Natural killer cell (primary cell): Measurements from ENCODE around the gene ZNF74. TPM values are rescaled to one million over a fixed set of nuclear protein-coding genes. Genes with fewer than 3 reads are reported as not detected.

ENCODE experiments used
- ATAC-seq, 3 donors: fragments of 150-1000 bp in 2 of 3; fragments of 200-7000 bp in 1 of 3; cut with Tn5 transposase; 1 replicate in 1 of 3; 2 replicates in 2 of 3; pipeline ENCODE4 v1.10.0; 2021; ENCODE audit warnings: mild to moderate bottlenecking in 2 of 3, moderate library complexity in 2 of 3
- DNase-seq, 2 donors: peaks; one replicate each; pipeline versions ENCODE4 v3.0.0 to v3.0.0-alpha.2; 2013 to 2021; ENCODE audit warnings: mixed read lengths in 1 of 2
- H3K27ac ChIP-seq: one replicate; pipeline ENCODE4 v1.5.1; 2013; ENCODE audit warnings: mild to moderate bottlenecking, low read length
- H3K27me3 ChIP-seq: one replicate; pipeline ENCODE4 v1.6.1; 2013; ENCODE audit warnings: low read length; ENCODE audit not compliant: control insufficient read depth, insufficient read depth
- H3K36me3 ChIP-seq: one replicate; pipeline ENCODE4 v1.6.1; 2013; ENCODE audit warnings: low read length; ENCODE audit not compliant: control insufficient read depth, insufficient read depth
- H3K4me1 ChIP-seq: one replicate; pipeline ENCODE4 v1.6.1; 2013; ENCODE audit warnings: low read length; ENCODE audit not compliant: control insufficient read depth, insufficient read depth
- H3K4me3 ChIP-seq: one replicate; pipeline ENCODE4 v1.5.1; 2013; ENCODE audit warnings: low read length
- H3K9me3 ChIP-seq: one replicate; pipeline ENCODE4 v1.6.1; 2013; ENCODE audit warnings: low read length; ENCODE audit not compliant: control insufficient read depth, insufficient read depth
- H3K27ac Mint-ChIP-seq, 2 donors: one replicate each; pipeline ENCODE4 v1.8.0; 2022; ENCODE audit warnings: mild to moderate bottlenecking in 2 of 2, mixed read lengths in 2 of 2, moderate library complexity in 1 of 2
- H3K27me3 Mint-ChIP-seq, 2 donors: one replicate each; pipeline ENCODE4 v1.8.0; 2022; ENCODE audit warnings: low read depth in 2 of 2, mixed read lengths in 2 of 2
- H3K36me3 Mint-ChIP-seq: one replicate; pipeline ENCODE4 v1.8.0; 2022; ENCODE audit warnings: mixed read lengths
- H3K4me1 Mint-ChIP-seq, 2 donors: one replicate each; pipeline ENCODE4 v1.8.0; 2022; ENCODE audit warnings: mixed read lengths in 2 of 2
- H3K4me3 Mint-ChIP-seq: one replicate; pipeline ENCODE4 v1.8.0; 2022; ENCODE audit warnings: mild to moderate bottlenecking, moderate library complexity, mixed read lengths
- H3K9me3 Mint-ChIP-seq, 2 donors: one replicate each; pipeline ENCODE4 v1.8.0; 2022; ENCODE audit warnings: mixed read lengths in 2 of 2
- WGBS: methylation state at CpG from one replicate; pipeline ENCODE4 v1.1.7; 2013; ENCODE audit warnings: missing lambda C conversion rate; ENCODE audit not compliant: insufficient coverage; 5-methylcytosine and 5-hydroxymethylcytosine counted together
- intact Hi-C: fragments of 100-400 bp; cut with micrococcal nuclease; formaldehyde crosslinking; loops from one replicate; pipeline ENCODE4 v1.14.2; 2022
- total RNA-seq, 4 donors: library from RNA; stranded (reverse); fragments of 120-200 nt in 1 of 4; gene quantifications; one replicate each; pipeline versions ENCODE4 v1.2.3 to v1.2.4, GENCODE V29; 2013 to 2022
- TF ChIP-seq, protein P1 (sequence below): fragments of 200-600 bp; IDR thresholded peaks from one replicate; pipeline ENCODE4 v1.8.0; 2022; ENCODE audit warnings: antibody characterized with exemption

Gene ZNF74
- total RNA-seq, 3 donors from 2014 or later (not counting 1 experiment from before 2014, with no cell fraction given): 7.7 to 18.2 (median 10.4) TPM

DNA sequence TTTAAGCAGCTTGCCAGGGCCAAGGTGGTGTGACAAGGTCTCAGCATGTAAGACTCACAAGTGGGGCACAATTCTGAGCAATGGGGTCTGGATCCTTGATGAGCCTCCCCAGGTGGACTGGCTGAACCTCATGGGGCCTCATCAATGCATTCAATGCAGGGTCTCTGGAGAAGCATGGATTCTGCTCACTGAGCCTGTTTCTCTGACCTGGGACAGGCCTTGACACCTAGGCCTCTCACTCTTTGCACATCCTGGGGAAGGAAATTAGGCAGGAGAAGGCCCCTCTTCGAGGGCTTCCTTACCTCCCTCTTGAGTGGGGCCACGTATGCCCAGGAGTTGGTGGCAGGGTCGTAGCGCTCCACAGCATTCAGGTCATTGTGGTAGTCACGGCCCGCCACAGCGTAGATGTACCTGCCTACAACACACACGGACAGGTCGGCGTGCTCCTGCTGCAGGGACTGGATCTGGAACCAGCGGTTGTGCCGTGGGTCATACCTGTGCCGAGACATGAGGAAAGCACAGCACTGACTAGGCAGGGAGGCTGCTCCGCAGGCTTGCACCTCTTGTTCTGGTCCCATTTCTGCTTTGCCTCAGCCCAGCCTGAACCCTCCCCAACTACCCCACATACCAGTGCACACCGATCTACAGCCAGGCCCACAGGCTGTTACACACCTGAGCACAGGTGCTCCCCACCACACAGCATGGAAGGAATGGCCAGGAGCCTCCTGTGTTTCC lies 63.7 kb downstream of the ZNF74 start:
- no peaks in the 10 kb centered on the region for H3K9me3 Mint-ChIP-seq
- Histone ChIP-seq H3K4me1 (peaks cover 13% of the 10 kb centered on the region), H3K27me3 (no peaks in the 10 kb centered on the region), H3K4me3 (no peak overlapping the region), H3K36me3 (peaks cover 19% of the 10 kb centered on the region), H3K27ac (no peak overlapping the region), H3K9me3 (no peaks in the 10 kb centered on the region)
- H3K36me3 Mint-ChIP-seq: no peaks in the 10 kb centered on the region
- 92% methylated on average over 15 of the region's 15 CpGs for WGBS
- H3K4me1 Mint-ChIP-seq: peaks cover 14% of the 10 kb centered on the region in 2 donors
- H3K27ac Mint-ChIP-seq: no peak overlapping the region
- no peak overlapping the region for H3K4me3 Mint-ChIP-seq
- ATAC-seq (no peak), DNase-seq (no peak)
- intact Hi-C loops: loop anchor here (5.0 kb wide), 1 partner anchor 300 kb away; no protein-coding TSS in a partner anchor
- no peaks in the 10 kb centered on the region for H3K27me3 Mint-ChIP-seq
- TF ChIP-seq, protein P1, sequence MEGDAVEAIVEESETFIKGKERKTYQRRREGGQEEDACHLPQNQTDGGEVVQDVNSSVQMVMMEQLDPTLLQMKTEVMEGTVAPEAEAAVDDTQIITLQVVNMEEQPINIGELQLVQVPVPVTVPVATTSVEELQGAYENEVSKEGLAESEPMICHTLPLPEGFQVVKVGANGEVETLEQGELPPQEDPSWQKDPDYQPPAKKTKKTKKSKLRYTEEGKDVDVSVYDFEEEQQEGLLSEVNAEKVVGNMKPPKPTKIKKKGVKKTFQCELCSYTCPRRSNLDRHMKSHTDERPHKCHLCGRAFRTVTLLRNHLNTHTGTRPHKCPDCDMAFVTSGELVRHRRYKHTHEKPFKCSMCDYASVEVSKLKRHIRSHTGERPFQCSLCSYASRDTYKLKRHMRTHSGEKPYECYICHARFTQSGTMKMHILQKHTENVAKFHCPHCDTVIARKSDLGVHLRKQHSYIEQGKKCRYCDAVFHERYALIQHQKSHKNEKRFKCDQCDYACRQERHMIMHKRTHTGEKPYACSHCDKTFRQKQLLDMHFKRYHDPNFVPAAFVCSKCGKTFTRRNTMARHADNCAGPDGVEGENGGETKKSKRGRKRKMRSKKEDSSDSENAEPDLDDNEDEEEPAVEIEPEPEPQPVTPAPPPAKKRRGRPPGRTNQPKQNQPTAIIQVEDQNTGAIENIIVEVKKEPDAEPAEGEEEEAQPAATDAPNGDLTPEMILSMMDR: no peak

Other genes starting within 250 kb of the ZNF74 start
- under 1 TPM in 1 of 3 donors, not detected in 2; 0.64 TPM for gene CCDC188, start 243.1 kb upstream of the ZNF74 start, total RNA-seq
- 1 to 10 TPM; 1.2 to 2.9 (median 1.6) TPM for gene RTN4R, start 125.8 kb upstream of the ZNF74 start, total RNA-seq
- gene DGCR6L, start 74.1 kb upstream of the ZNF74 start, total RNA-seq: 10 to 100 TPM; 20.3 to 34.3 (median 33.0) TPM
- 1 to 10 TPM; 1.8 to 3.5 (median 2.9) TPM for gene SCARF2, start 43.7 kb downstream of the ZNF74 start, total RNA-seq
- gene KLHL22, start 101.6 kb downstream of the ZNF74 start, total RNA-seq: 10 to 100 TPM; 26.5 to 53.0 (median 31.0) TPM
- 100 to 1,000 TPM; 269 to 291 (median 270) TPM for gene MED15, start 113.5 kb downstream of the ZNF74 start, total RNA-seq